H1 (cell line): Measurements from ENCODE around the gene ZNF526. TPM values are rescaled to one million over a fixed set of nuclear protein-coding genes. Genes with fewer than 3 reads are reported as not detected.

Source experiments
- MAFK ChIP-seq: IDR thresholded peaks from 2 replicates; pipeline ENCODE4 v1.6.1; 2012; ENCODE audit warnings: low read depth, mild to moderate bottlenecking, improper control_type of control experiment, low read length
- SP1 ChIP-seq: IDR thresholded peaks from 2 replicates; pipeline ENCODE4 v1.6.1; 2011; ENCODE audit warnings: low read depth, low read length
- SRF ChIP-seq: IDR thresholded peaks from 2 replicates; pipeline ENCODE4 v1.6.1; 2011; ENCODE audit warnings: mild to moderate bottlenecking, low read depth, low read length, moderate library complexity
- SUZ12 ChIP-seq: fragments of 200-600 bp; sonication (generic); IDR thresholded peaks from 2 replicates; pipeline ENCODE4 v1.6.1; 2012; ENCODE audit warnings: mild to moderate bottlenecking, inconsistent platforms, low read length, moderate library complexity, mixed read lengths
- polyA plus RNA-seq, 7 experiments: library from polyadenylated mRNA; depleted of rRNA in 3 of 7; stranded (reverse) in 5 of 7; unstranded in 2 of 7; fragments of >200 nt in 5 of 7; fragments of 200-250 nt in 2 of 7; gene quantifications; 1 replicate in 5 of 7; 2 replicates in 1 of 7; 4 replicates in 1 of 7; pipeline versions ENCODE4 v1.2.1 to v1.2.3, GENCODE V29; 2011 to 2013; ENCODE audit warnings: missing spikeins in 2 of 7, mixed read lengths in 2 of 7
- total RNA-seq: library from RNA; stranded (reverse); fragmentation: NEBNext Ultra II Directional; extraction: Animal tissue kit (Norgen Biotek cat#: 25700); gene quantifications from 2 replicates; pipeline ENCODE4 v1.2.1, GENCODE V29; 2021

The ZNF526 gene
- total and polyA plus RNA-seq, 2 of the 8 experiments (the other 6 are each of a cell fraction or from before 2014, with no cell fraction given), result 8.4 to 14.1 TPM

GRCh38 chr19:42198676-42199439 is 21.3 kb upstream of the ZNF526 start (continued):
- TF ChIP-seq MAFK, result no peak
- TF ChIP-seq SUZ12, result no peak
- no peak for TF ChIP-seq SP1
- TF ChIP-seq SRF, result no peak
- TF ChIP-seq, all 59 proteins: peak for 0
